HUDEP-2 (cell line): ENCODE data around the gene ASAP2.

Experiments used
- DNase-seq, 76 experiments: peaks; one replicate each; lab custom pipeline; 2025; ENCODE audit not compliant: unreplicated experiment in 76 of 76; lab: John Stamatoyannopoulos, UW

The ASAP2 gene

GRCh38 chr2:9179572-9180201 is 26.9 kb upstream of the ASAP2 start:
- no peak for DNase-seq

- no peak for DNase-seq
These were observed 22.3 kb upstream of the ASAP2 start for GRCh38 chr2:9184361-9184760.

GRCh38 chr2:9187620-9188214 is 18.9 kb upstream of the ASAP2 start:
- DNase-seq, result no peak

- DNase-seq, result no peak
These were observed 17.8 kb upstream of the ASAP2 start for GRCh38 chr2:9188823-9189222.

- DNase-seq, result no peak
These were observed 16.7 kb upstream of the ASAP2 start for GRCh38 chr2:9189901-9190300.

- no peak for DNase-seq
These were observed 15.6 kb upstream of the ASAP2 start for GRCh38 chr2:9191041-9191481.

- no peak for DNase-seq
These were observed 13.9 kb upstream of the ASAP2 start for GRCh38 chr2:9192712-9193111.

GRCh38 chr2:9194352-9194751 is 12.3 kb upstream of the ASAP2 start:
- DNase-seq, result no peak

- DNase-seq, result no peak
These were observed 10.0 kb upstream of the ASAP2 start for GRCh38 chr2:9196637-9197036.

- no peak for DNase-seq
These were observed 8.7 kb upstream of the ASAP2 start for GRCh38 chr2:9197916-9198315.

GRCh38 chr2:9199716-9200632 is 6.6 kb upstream of the ASAP2 start:
- DNase-seq, result no peak

GRCh38 chr2:9200633-9201015 is 6.0 kb upstream of the ASAP2 start:
- no peak for DNase-seq

- no peak for DNase-seq
These were observed 5.3 kb upstream of the ASAP2 start for GRCh38 chr2:9201185-9201891.

- DNase-seq, result no peak
These were observed 3.6 kb upstream of the ASAP2 start for GRCh38 chr2:9203006-9203405.

GRCh38 chr2:9203876-9204275 is 2.7 kb upstream of the ASAP2 start:
- no peak for DNase-seq

- no peak for DNase-seq
These were observed 1.7 kb upstream of the ASAP2 start for GRCh38 chr2:9204939-9205338.

GRCh38 chr2:9205486-9205885 is 1.1 kb upstream of the ASAP2 start:
- DNase-seq, result no peak

- DNase-seq, result no peak
These were observed 504 bp downstream of the ASAP2 start for GRCh38 chr2:9206991-9207640.

- no peak for DNase-seq
These were observed 1.2 kb downstream of the ASAP2 start for GRCh38 chr2:9207641-9208311.

GRCh38 chr2:9208875-9209274 is 2.3 kb downstream of the ASAP2 start:
- no peak for DNase-seq
